NT2/D1 (cell line): ENCODE measurements around the gene CEP112.

ENCODE experiments used
- SUZ12 ChIP-seq: IDR thresholded peaks from 2 replicates; pipeline ENCODE4 v1.6.1; 2011; ENCODE audit not compliant: insufficient read length, insufficient read depth; ENCODE audit errors: extremely low read depth
- ZNF274 ChIP-seq: IDR thresholded peaks from 2 replicates; pipeline ENCODE4 v1.6.1; 2011; ENCODE audit warnings: mild to moderate bottlenecking, low read depth, low read length

- TF ChIP-seq ZNF274 (no peak), SUZ12 (no peak)
Measured at GRCh38 chr17:65947831-65948230, 244.1 kb downstream of the CEP112 start.
